Astrocyte of the spinal cord (primary cell): Measurements from ENCODE around the gene FCN1.

Experiments used
- DNase-seq: peaks from one replicate; pipeline ENCODE4 v3.0.0; 2011; ENCODE audit warnings: low read depth, low spot score
- H3K4me3 ChIP-seq: 2 replicates; pipeline ENCODE4 v1.5.1; 2011; ENCODE audit warnings: low read depth, mild to moderate bottlenecking, low read length, moderate library complexity
- in situ Hi-C: cut with HindIII; loops from 2 replicates; pipeline ENCODE4 v1.10.0; 2017; ENCODE audit warnings: low sequenced_read_pairs
- TF ChIP-seq, protein P1 (sequence below): IDR thresholded peaks from 2 replicates; pipeline ENCODE4 v1.5.1; 2012; ENCODE audit warnings: low read depth, mild to moderate bottlenecking, low read length, inconsistent platforms

The FCN1 gene

GRCh38 chr9:134909511-134910481 lies 7.9 kb downstream of the FCN1 start:
- H3K4me3 ChIP-seq: no peak overlapping the region
- DNase-seq: no peak
- TF ChIP-seq, protein P1, sequence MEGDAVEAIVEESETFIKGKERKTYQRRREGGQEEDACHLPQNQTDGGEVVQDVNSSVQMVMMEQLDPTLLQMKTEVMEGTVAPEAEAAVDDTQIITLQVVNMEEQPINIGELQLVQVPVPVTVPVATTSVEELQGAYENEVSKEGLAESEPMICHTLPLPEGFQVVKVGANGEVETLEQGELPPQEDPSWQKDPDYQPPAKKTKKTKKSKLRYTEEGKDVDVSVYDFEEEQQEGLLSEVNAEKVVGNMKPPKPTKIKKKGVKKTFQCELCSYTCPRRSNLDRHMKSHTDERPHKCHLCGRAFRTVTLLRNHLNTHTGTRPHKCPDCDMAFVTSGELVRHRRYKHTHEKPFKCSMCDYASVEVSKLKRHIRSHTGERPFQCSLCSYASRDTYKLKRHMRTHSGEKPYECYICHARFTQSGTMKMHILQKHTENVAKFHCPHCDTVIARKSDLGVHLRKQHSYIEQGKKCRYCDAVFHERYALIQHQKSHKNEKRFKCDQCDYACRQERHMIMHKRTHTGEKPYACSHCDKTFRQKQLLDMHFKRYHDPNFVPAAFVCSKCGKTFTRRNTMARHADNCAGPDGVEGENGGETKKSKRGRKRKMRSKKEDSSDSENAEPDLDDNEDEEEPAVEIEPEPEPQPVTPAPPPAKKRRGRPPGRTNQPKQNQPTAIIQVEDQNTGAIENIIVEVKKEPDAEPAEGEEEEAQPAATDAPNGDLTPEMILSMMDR: no peak
- in situ Hi-C loops: no loop called here

- H3K4me3 ChIP-seq: no peak overlapping the region
- no peak for DNase-seq
- TF ChIP-seq, protein P1: no peak
- in situ Hi-C loops: no loop called here
Measured at GRCh38 chr9:134908524-134909309, 9.0 kb downstream of the FCN1 start.

- no peak overlapping the region for H3K4me3 ChIP-seq
- in situ Hi-C loops: no loop called here
- TF ChIP-seq, protein P1: no peak
- no peak for DNase-seq
Measured at GRCh38 chr9:134902936-134903335, 14.8 kb downstream of the FCN1 start.

- in situ Hi-C loops: no loop called here
- TF ChIP-seq, protein P1: no peak
- no peak for DNase-seq
- no peak overlapping the region for H3K4me3 ChIP-seq
Measured at GRCh38 chr9:134899818-134900217, 17.9 kb downstream of the FCN1 start.

DNA sequence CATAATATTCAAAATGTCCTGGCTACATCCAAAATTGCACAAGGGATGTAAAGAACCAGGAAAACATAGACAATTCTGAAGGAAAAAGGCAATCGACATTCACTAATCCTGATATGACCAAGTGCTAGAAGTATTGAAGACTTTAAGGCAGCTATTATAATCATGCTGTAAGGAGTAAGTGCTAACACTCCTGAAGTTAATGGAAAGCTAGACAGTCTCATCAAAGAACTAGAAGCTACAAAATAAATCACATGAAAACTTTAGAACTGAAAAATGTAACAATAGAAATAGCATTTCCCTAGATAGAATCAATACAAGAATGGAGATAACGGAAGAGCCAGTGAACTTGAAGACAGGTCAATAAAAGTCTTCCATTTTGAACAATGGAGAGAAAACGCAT lies 18.5 kb downstream of the FCN1 start:
- H3K4me3 ChIP-seq: no peak overlapping the region
- in situ Hi-C loops: no loop called here
- no peak for DNase-seq
- TF ChIP-seq, protein P1: no peak

DNA sequence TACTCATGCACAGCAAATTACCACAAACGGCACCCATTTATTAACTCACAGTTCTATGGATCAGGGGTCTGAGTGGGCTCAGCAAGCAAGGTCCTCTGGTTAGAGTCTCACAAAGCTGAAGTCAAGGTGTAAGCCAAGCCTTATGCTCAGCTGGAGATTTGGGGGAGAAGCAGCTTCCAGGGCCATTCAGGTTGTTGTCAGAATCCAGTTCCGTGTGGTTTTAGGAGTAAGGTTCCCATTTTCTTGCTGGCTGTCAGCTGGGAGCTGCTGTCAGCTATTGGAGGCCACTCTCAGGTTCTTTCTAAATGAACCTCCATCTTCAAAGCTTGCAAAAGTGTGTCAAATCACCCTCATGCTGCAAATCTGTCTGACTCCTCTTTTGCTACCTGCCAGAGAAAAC lies 19.4 kb downstream of the FCN1 start:
- TF ChIP-seq, protein P1: no peak

More for the DNA sequence above, 19.4 kb downstream of the FCN1 start:
- H3K4me3 ChIP-seq: no peak overlapping the region
- in situ Hi-C loops: no loop called here
- no peak for DNase-seq
